Astrocyte of the spinal cord (primary cell): ENCODE results near the gene WASF2.
A peak's percentile ranks its signal among the peaks of the same experiment; 100 is the strongest.

Experiments
- DNase-seq: peaks from one replicate; pipeline ENCODE4 v3.0.0; 2011; ENCODE audit warnings: low read depth, low spot score
- H3K4me3 ChIP-seq: 2 replicates; pipeline ENCODE4 v1.5.1; 2011; ENCODE audit warnings: low read depth, mild to moderate bottlenecking, low read length, moderate library complexity
- in situ Hi-C: cut with HindIII; loops from 2 replicates; pipeline ENCODE4 v1.10.0; 2017; ENCODE audit warnings: low sequenced_read_pairs
- TF ChIP-seq, protein P1 (sequence below): IDR thresholded peaks from 2 replicates; pipeline ENCODE4 v1.5.1; 2012; ENCODE audit warnings: low read depth, mild to moderate bottlenecking, low read length, inconsistent platforms

The WASF2 gene

DNA sequence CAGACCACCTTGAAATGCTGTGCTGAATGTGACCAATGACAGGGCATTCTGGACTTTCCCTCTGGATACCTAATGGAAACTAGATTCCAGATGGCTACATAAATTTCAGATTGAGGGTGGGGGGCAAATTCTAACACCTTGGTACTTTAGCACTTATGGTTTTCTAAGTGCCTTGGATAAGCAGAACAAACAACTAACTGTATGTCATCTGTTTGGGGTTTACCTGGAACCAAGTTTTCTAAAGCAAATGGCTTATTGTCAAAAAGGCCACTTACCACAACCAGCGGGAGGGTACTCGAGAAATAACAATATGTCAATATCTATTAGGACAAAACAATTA is 58.4 kb downstream of the WASF2 start:
- TF ChIP-seq, protein P1, sequence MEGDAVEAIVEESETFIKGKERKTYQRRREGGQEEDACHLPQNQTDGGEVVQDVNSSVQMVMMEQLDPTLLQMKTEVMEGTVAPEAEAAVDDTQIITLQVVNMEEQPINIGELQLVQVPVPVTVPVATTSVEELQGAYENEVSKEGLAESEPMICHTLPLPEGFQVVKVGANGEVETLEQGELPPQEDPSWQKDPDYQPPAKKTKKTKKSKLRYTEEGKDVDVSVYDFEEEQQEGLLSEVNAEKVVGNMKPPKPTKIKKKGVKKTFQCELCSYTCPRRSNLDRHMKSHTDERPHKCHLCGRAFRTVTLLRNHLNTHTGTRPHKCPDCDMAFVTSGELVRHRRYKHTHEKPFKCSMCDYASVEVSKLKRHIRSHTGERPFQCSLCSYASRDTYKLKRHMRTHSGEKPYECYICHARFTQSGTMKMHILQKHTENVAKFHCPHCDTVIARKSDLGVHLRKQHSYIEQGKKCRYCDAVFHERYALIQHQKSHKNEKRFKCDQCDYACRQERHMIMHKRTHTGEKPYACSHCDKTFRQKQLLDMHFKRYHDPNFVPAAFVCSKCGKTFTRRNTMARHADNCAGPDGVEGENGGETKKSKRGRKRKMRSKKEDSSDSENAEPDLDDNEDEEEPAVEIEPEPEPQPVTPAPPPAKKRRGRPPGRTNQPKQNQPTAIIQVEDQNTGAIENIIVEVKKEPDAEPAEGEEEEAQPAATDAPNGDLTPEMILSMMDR, result no peak
- H3K4me3 ChIP-seq, result no peak overlapping the region
- in situ Hi-C loops, result no loop called here
- DNase-seq, result no peak

DNA sequence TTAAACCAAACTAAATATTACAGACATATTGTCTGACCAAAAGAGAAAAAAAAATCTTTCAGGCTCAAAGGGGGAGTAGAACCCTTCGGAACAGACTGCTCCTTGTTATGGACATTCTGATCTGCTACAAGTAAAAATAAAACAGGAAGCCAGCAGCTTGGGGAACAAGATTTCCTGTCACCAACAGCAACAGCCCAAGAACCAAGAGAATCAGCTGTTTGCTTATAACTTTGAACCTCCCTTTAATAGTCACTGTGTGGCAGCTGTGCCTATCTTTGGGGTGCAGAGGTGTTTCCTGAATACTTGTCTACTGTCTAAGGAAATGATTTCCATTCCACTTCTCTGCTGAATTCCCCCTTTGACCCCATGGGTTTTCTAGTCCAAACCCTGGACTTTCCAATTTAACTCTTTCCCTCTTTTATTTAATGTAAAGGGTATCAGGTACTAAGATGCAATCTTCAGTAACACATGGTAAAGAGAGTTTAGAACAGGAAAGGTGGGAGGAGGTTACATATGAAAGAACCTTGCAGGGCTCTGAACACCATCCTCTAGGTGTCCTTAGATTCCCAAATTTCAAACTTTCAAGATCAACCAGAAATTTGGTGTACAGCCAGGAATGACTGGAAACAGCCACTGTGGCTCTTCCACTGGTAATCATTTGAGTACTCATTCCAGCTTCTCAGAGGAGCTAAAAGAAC is 58.9 kb downstream of the WASF2 start:
- in situ Hi-C loops, result no loop called here
- no peak overlapping the region for H3K4me3 ChIP-seq
- DNase-seq, result peak; percentile 24
- TF ChIP-seq, protein P1, result peak; percentile 5

DNA sequence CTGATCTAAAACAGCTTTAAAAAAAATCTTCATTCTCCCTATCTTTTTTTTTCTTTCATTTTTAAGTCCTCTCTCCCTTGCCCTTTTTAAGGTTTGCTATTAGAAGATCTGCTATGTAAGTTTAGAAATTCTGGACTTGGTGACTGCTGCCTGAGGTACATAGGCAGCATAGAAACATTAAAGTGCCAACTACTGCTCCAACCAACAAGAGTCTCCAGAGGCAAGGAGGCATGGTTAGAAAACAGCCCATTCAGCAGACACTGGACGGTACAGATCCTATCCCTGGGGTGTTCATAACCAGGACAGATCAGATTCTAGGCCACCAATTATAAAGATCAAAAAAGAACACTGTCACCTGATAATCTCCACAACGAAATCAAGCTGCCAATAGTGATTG is 60.9 kb downstream of the WASF2 start:
- TF ChIP-seq, protein P1, result no peak
- no peak overlapping the region for H3K4me3 ChIP-seq
- DNase-seq, result no peak
- in situ Hi-C loops, result no loop called here

DNA sequence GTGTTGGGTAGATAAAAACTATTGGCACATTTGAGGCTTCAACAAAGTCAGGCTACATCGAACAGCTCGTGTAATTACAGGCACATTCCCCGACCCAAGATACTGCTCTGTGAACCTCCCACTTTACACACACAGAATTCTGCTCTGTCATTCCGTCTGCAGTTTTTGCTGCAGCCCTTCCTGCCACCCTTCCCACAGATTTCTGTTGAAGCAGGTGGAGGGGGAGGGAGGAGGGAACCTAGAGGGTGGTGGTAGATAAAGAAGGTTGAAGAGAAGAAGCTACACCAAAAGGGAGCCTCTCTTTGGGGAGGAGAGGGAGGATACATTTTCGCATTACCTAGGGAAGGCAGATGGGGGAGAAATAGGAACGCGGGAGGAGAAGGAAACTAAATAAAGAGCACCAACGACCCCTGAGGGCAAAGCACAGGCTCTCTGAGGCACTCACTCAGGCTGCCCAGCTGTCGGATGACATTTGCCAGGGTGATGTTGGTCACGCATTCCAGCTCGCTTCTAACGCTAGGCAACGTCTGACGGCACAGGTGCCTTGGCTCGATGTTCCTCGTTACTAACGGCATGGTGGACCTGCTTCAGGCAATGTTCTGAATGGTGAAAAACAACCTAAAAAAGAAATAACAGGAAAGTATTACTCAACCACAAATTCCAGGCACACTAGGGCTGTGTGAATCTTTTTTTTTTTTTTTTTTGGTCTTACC is 61.5 kb downstream of the WASF2 start:
- DNase-seq, result no peak
- in situ Hi-C loops, result no loop called here
- no peak overlapping the region for H3K4me3 ChIP-seq
- TF ChIP-seq, protein P1, result no peak

DNA sequence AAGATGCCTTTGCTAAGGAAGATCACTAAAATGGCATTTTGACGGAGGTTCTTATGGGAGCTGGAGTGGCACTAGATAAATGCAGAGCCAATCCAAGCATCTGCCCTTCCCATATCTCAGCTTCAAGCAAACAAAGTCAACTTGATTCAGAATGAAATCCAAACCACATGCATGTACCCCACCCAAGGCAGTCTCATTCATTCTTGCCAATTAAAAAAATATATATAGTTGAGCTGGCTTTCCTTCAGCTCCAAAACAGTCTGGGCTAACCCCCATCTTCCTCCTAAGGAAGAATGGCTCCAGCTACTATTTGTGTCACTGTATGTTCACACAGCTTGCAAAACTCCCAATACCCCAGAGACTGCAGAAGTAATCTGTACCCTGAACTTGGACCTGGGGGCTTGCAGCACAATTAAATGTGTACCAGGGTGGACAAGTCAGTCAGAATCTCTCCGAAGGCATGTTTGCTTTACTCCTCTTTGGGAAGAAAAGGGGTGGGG is 62.1 kb downstream of the WASF2 start:
- in situ Hi-C loops, result no loop called here
- no peak overlapping the region for H3K4me3 ChIP-seq
- DNase-seq, result no peak
- TF ChIP-seq, protein P1, result no peak

DNA sequence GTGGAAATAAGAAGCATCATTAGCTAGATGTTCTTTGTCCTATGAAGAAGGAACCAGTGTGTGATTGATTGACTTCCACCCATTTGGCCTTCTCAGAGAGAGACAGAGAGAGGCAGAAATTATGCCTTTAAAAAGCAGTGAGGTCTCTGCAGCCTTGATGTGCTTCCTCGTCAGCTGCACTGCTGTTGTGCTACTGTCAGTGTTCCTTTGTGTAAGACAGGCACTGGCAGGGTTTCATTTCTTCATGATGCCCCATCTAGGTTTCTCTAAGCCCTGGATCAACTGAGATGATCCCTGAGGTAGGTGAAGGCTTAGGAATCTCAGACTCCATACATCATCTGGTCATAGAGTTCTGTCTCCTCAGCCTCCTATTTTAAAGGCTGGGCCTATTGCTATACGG is 62.6 kb downstream of the WASF2 start:
- H3K4me3 ChIP-seq, result no peak overlapping the region
- in situ Hi-C loops, result no loop called here
- DNase-seq, result no peak
- TF ChIP-seq, protein P1, result no peak
